Naive thymus-derived CD4-positive, alpha-beta T cell (primary cell): ENCODE measurements around the gene C13orf46. TPM values are rescaled to one million over a fixed set of nuclear protein-coding genes. Genes with fewer than 3 reads are reported as not detected.

Source experiments
- ATAC-seq: fragments of 150-1000 bp; cut with Tn5 transposase; 2 replicates; pipeline ENCODE4 v1.10.0; 2021; ENCODE audit warnings: mild to moderate bottlenecking, moderate library complexity
- CTCF ChIA-PET: fragments of 350-600 bp; sonication (Branson Sonifier 250); formaldehyde crosslinking; loops from one replicate; lab custom pipeline; 2021; ENCODE audit warnings: antibody characterized with exemption; lab: Charles Lee
- POLR2A ChIA-PET: fragments of 350-600 bp; sonication (Branson Sonifier 250); formaldehyde crosslinking; loops from one replicate; lab custom pipeline; 2021; ENCODE audit warnings: antibody characterized with exemption, inconsistent platforms; lab: Charles Lee
- DNase-seq, 9 donors: peaks; one replicate each; pipeline versions ENCODE4 v3.0.0 to v3.0.0-alpha.2; 2020 to 2022; ENCODE audit warnings: mixed read lengths in 1 of 9
- H3K27ac ChIP-seq: one replicate; pipeline ENCODE4 v1.7.0; 2013; ENCODE audit warnings: mild to moderate bottlenecking, low read depth, low read length, moderate library complexity
- H3K27me3 ChIP-seq, 2 donors: one replicate each; pipeline ENCODE4 v1.7.0; 2013; ENCODE audit warnings: low read length in 2 of 2, mild to moderate bottlenecking in 2 of 2, moderate library complexity in 2 of 2; ENCODE audit not compliant: control insufficient read depth in 2 of 2, insufficient read depth in 2 of 2
- H3K36me3 ChIP-seq, 3 experiments: 1 replicate in 2 of 3; 2 replicates in 1 of 3; pipeline ENCODE4 v1.7.0; 2013; ENCODE audit warnings: low read length in 3 of 3, mild to moderate bottlenecking in 3 of 3, moderate library complexity in 1 of 3; ENCODE audit not compliant: insufficient read depth in 3 of 3, control insufficient read depth in 2 of 3
- H3K4me1 ChIP-seq, 2 donors: one replicate each; pipeline ENCODE4 v1.7.0; 2013; ENCODE audit warnings: low read length in 2 of 2, mild to moderate bottlenecking in 2 of 2, moderate library complexity in 1 of 2; ENCODE audit not compliant: control insufficient read depth in 2 of 2, insufficient read depth in 2 of 2
- H3K4me3 ChIP-seq: 2 replicates; pipeline ENCODE4 v1.7.0; 2013; ENCODE audit warnings: mild to moderate bottlenecking, low read length
- H3K9me3 ChIP-seq, 3 experiments: 1 replicate in 2 of 3; 2 replicates in 1 of 3; pipeline ENCODE4 v1.7.0; 2013; ENCODE audit warnings: low read length in 3 of 3; ENCODE audit not compliant: control insufficient read depth in 2 of 3
- H3K27ac Mint-ChIP-seq, 9 donors: one replicate each; pipeline ENCODE4 v1.8.0; 2020 to 2022; ENCODE audit warnings: mixed read lengths in 9 of 9, mild to moderate bottlenecking in 8 of 9, moderate library complexity in 5 of 9, inconsistent platforms in 2 of 9
- H3K27me3 Mint-ChIP-seq, 5 donors: one replicate each; pipeline ENCODE4 v1.8.0; 2021 to 2022; ENCODE audit warnings: mixed read lengths in 5 of 5, mild to moderate bottlenecking in 1 of 5
- H3K36me3 Mint-ChIP-seq, 5 donors: one replicate each; pipeline ENCODE4 v1.8.0; 2020 to 2022; ENCODE audit warnings: mixed read lengths in 5 of 5, mild to moderate bottlenecking in 3 of 5, inconsistent platforms in 1 of 5
- H3K4me1 Mint-ChIP-seq, 7 donors: one replicate each; pipeline ENCODE4 v1.8.0; 2020 to 2022; ENCODE audit warnings: mixed read lengths in 7 of 7, mild to moderate bottlenecking in 3 of 7, inconsistent platforms in 1 of 7
- H3K4me3 Mint-ChIP-seq, 10 donors: one replicate each; pipeline ENCODE4 v1.8.0; 2020 to 2022; ENCODE audit warnings: mild to moderate bottlenecking in 10 of 10, mixed read lengths in 10 of 10, moderate library complexity in 6 of 10, inconsistent platforms in 2 of 10
- H3K9me3 Mint-ChIP-seq, 11 donors: one replicate each; pipeline ENCODE4 v1.8.0; 2020 to 2022; ENCODE audit warnings: mixed read lengths in 11 of 11, mild to moderate bottlenecking in 4 of 11, inconsistent platforms in 1 of 11, moderate library complexity in 1 of 11
- intact Hi-C, 2 donors: fragments of 100-400 bp; cut with micrococcal nuclease; formaldehyde crosslinking; loops; one replicate each; pipeline ENCODE4 v1.15.1; 2023
- polyA plus RNA-seq, 2 donors: library from polyadenylated mRNA; unstranded; fragments of 300-500 nt; fragmentation: Illumina TruSeq; gene quantifications; one replicate each; pipeline ENCODE4 v1.2.3, GENCODE V29; 2021
- total RNA-seq, 6 experiments: library from RNA in 5 of 6; stranded (reverse) in 5 of 6; gene quantifications; 1 replicate in 5 of 6; 2 replicates in 1 of 6; pipeline ENCODE4 v1.2.3 and lab custom pipeline; 2021 to 2026

Gene C13orf46
- total and polyA plus RNA-seq, 7 experiments from 2014 or later, result 1.3 to 27.0 (median 16.9) TPM

DNA sequence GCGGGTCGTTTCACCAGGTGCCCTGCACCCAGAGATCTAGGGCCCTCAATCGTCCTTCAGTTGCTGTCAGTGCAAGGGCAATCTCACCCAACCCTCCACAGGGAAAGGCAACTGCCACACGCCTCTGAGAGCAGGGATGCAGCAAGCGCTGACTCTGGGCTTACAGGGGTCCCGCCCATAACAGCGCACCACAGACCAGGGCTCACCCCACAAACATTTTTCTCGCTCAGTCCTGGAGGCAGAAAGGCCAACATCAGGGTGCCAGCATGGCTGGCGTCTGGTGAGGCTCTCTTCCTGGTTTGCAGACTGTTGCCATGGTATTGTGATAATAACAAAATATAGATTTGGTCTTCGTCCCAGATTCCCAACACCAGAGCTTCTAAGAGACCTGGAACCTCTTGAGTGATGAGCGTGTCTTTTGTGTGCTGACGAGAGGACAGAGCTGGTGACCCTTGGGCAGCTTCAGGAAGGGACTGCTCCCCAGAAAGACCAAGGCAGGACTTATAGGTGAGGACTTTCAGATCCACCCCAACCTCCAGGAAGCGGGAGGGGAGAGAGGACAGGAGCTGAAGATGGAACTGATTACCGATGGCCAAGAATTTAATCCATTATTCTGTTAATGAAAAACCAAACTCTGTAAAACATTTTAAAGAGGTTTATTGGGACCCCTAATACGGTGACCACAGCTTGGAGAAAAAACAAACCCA, 51.3 kb downstream of the C13orf46 start:
- intact Hi-C loops, result no loop called here

DNA sequence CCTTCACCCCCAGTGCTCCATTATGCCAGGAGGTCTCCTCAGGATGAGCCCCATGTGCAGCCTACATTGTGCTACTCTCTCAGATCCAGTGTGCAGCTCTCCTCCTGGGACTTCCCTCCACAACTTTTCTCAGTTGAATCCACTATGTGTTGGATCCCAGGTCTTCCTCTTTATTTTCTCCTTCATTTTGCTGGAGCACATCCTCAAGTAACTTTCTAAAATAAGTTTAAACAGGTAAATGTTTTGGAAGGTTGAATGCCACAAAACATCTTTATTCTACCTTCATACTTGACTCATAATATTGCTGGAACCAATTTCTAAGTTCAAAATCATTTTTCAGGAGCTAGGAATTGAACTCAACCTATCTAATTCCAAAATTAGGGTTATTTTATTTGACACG, 52.1 kb downstream of the C13orf46 start:
- H3K4me1 Mint-ChIP-seq, result no peaks in the 10 kb centered on the region
- Histone ChIP-seq H3K27ac (no peak overlapping the region), H3K36me3 (no peaks in the 10 kb centered on the region), H3K9me3 (peaks cover 0 to 6% (median 0%) of the 10 kb centered on the region in 3 experiments), H3K27me3 (no peaks in the 10 kb centered on the region), H3K4me3 (no peak overlapping the region), H3K4me1 (no peaks in the 10 kb centered on the region)
- DNase-seq (no peak), ATAC-seq (no peak)
- peaks cover 7 to 19% (median 11%) of the 10 kb centered on the region in 5 donors for H3K27me3 Mint-ChIP-seq
- peaks cover 0 to 16% (median 8%) of the 10 kb centered on the region in 11 donors for H3K9me3 Mint-ChIP-seq
- intact Hi-C loops, result no loop called here
- POLR2A ChIA-PET, result no interaction called here
- CTCF ChIA-PET, result no interaction called here
- peaks cover 0 to 14% (median 4%) of the 10 kb centered on the region in 5 donors for H3K36me3 Mint-ChIP-seq
- no peak overlapping the region for H3K27ac Mint-ChIP-seq
- H3K4me3 Mint-ChIP-seq, result peak overlapping the region in 1 of 10 donors; percentile 23

More for the DNA sequence above, 51.3 kb downstream of the C13orf46 start:
- Mint-ChIP-seq H3K4me1 (no peaks in the 10 kb centered on the region), H3K27ac (no peak overlapping the region), H3K36me3 (peaks cover 0 to 14% (median 4%) of the 10 kb centered on the region in 5 donors), H3K9me3 (peaks cover 0 to 16% (median 8%) of the 10 kb centered on the region in 11 donors), H3K27me3 (peaks cover 7 to 19% (median 11%) of the 10 kb centered on the region in 5 donors), H3K4me3 (no peak overlapping the region)
- ATAC-seq (no peak), DNase-seq (no peak)
- POLR2A ChIA-PET, result no interaction called here
- H3K36me3 ChIP-seq, result no peaks in the 10 kb centered on the region
- H3K27me3 ChIP-seq, result no peaks in the 10 kb centered on the region
- H3K9me3 ChIP-seq, result peaks cover 0 to 6% (median 0%) of the 10 kb centered on the region in 3 experiments
- CTCF ChIA-PET, result no interaction called here
- no peak overlapping the region for H3K27ac ChIP-seq
- H3K4me3 ChIP-seq, result no peak overlapping the region
- no peaks in the 10 kb centered on the region for H3K4me1 ChIP-seq

DNA sequence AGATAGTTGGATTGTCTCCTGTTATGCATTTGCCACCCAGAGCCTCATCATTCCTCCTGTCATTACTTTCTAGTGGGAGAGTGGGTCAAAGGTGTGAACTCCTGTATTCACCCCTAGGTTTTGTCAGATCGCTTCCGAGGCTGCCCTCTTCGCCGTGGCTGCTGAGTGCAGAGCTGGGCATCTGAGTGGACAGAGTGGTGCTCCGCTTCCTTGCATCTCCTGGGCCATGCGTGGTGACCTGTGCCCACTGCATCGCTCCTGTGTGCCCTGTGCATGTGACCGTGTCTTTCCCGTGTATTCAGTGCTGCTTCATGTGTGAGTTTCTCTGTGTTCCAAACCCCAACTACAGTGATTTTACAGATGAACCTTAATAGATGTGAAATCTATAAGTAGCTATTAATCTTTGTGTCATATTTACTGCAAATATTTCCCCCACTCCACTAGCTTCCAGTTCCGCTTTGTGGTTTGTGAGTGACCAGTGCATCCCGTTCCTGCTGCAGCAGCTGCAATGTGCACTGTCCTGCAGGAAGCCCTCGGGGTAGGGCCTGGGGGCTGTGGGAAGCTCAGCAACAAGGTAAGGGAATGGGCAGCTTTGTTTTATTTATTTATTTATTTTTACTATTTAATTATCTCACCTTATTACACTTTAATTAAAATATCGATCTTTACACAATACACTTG, 53.1 kb downstream of the C13orf46 start:
- Histone ChIP-seq H3K36me3 (no peaks in the 10 kb centered on the region), H3K9me3 (peaks cover 0 to 6% (median 0%) of the 10 kb centered on the region in 3 experiments), H3K27me3 (no peaks in the 10 kb centered on the region), H3K27ac (no peak overlapping the region), H3K4me1 (no peaks in the 10 kb centered on the region), H3K4me3 (no peak overlapping the region)
- intact Hi-C loops, result no loop called here
- Mint-ChIP-seq H3K4me1 (no peaks in the 10 kb centered on the region), H3K27ac (no peak overlapping the region), H3K4me3 (no peak overlapping the region), H3K9me3 (peaks cover 0 to 16% (median 8%) of the 10 kb centered on the region in 11 donors), H3K27me3 (peaks cover 4 to 22% (median 20%) of the 10 kb centered on the region in 5 donors), H3K36me3 (peaks cover 0 to 14% (median 4%) of the 10 kb centered on the region in 5 donors)
- ATAC-seq, result no peak
- ChIA-PET CTCF (no interaction called here), POLR2A (no interaction called here)
- DNase-seq, result no peak

DNA sequence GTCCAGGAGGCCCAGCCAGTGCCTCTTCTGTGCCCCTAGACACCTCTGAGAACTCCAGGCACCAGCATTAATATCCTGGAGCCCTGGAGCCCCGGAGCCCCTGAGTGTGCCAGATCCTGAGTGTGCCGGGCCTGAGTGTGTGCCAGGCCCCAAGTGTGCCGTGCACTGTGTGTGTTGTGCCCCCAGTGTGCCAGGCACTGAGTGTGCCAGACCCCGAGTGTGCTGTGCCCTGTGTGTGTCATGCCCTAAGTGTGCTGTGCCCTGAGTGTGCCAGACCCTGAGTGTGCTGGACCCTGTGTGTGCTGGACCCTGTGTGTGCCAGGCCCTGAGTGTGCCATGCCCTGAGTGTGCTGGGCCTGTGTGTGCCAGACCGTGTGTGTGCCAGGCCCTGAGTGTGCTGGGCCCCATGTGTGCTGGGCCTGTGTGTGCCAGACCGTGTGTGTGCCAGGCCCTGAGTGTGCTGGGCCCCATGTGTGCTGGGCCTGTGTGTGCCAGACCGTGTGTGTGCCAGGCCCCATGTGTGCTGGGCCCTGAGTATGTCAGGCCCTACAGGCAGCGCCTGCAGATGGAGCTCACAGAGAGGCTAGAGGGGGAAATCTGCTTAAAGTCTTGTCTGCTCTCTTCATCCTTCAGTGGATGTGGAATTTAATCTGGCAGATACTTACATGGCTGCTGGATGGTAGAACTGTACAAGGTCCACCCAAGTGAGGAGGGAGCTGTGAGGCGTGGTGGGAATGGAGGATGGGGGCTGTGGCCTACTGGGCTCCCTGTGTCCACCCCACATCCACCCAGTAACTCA, 53.9 kb downstream of the C13orf46 start:
- peaks cover 0 to 16% (median 8%) of the 10 kb centered on the region in 11 donors for H3K9me3 Mint-ChIP-seq
- H3K27ac Mint-ChIP-seq, result peak overlapping the region in 1 of 9 donors; percentile 36
- H3K4me1 ChIP-seq, result no peaks in the 10 kb centered on the region
- ATAC-seq (no peak), DNase-seq (no peak)
- H3K27ac ChIP-seq, result no peak overlapping the region
- H3K4me1 Mint-ChIP-seq, result no peaks in the 10 kb centered on the region
- no peaks in the 10 kb centered on the region for H3K27me3 ChIP-seq
- no peaks in the 10 kb centered on the region for H3K36me3 ChIP-seq
- H3K9me3 ChIP-seq, result peaks cover 0 to 6% (median 0%) of the 10 kb centered on the region in 3 experiments
- POLR2A ChIA-PET, result no interaction called here
- peaks cover 3 to 26% (median 21%) of the 10 kb centered on the region in 5 donors for H3K27me3 Mint-ChIP-seq
- intact Hi-C loops, result no loop called here
- no peak overlapping the region for H3K4me3 Mint-ChIP-seq
- CTCF ChIA-PET, result no interaction called here
- no peak overlapping the region for H3K4me3 ChIP-seq
- peaks cover 0 to 14% (median 4%) of the 10 kb centered on the region in 5 donors for H3K36me3 Mint-ChIP-seq

DNA sequence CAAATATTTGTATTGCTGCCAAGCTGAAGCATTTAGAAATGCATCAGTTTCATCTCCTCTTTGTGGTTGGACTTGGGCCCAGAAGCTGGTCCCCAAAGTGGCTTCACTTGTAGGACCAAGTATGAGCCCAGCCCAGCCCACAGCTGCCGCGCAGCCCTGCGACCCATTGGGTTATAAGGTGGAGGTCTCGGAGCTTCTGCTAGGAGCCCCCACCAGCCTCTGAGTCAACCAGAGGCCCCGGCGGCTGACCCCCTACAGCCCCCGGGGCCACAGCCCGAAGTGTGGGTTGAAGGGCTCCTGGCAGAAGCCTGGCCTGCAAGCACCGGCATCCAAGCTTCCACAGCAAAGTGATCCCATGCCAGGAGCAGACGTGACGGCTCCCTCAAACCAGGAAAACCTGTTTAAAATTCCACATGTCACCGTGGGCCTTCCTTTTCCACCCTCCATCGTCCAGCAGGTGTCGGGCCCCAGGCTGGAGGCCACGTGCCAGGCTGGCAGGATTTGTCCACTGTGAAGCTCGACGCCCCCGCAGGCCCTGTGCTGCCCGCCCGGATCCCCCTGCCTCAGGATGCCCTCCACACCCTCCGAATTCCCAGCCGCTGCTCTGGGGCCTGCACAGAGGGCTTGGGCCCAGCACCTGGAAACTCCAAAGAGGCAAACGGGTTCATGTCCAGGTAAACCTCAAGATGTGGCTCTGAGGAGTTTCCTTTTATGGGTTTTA, 54.7 kb downstream of the C13orf46 start:
- no peak overlapping the region for H3K4me3 Mint-ChIP-seq
- no peaks in the 10 kb centered on the region for H3K4me1 ChIP-seq
- peak in 1 of 9 donors; percentile 16 for DNase-seq
- intact Hi-C loops, result no loop called here
- POLR2A ChIA-PET, result no interaction called here
- no peak overlapping the region for H3K27ac Mint-ChIP-seq
- peaks cover 5 to 32% (median 25%) of the 10 kb centered on the region in 5 donors for H3K27me3 Mint-ChIP-seq
- H3K9me3 Mint-ChIP-seq, result peaks cover 0 to 18% (median 8%) of the 10 kb centered on the region in 11 donors
- no peak for ATAC-seq
- CTCF ChIA-PET, result no interaction called here
- peaks cover 0 to under 1% of the 10 kb centered on the region in 2 donors for H3K27me3 ChIP-seq
- H3K4me1 Mint-ChIP-seq, result peaks cover 0 to 3% (median 0%) of the 10 kb centered on the region in 7 donors
- peaks cover 0 to 6% (median 0%) of the 10 kb centered on the region in 3 experiments for H3K9me3 ChIP-seq
- H3K27ac ChIP-seq, result no peak overlapping the region
- no peaks in the 10 kb centered on the region for H3K36me3 ChIP-seq
- H3K4me3 ChIP-seq, result no peak overlapping the region
- H3K36me3 Mint-ChIP-seq, result peaks cover 0 to 17% (median 4%) of the 10 kb centered on the region in 5 donors

DNA sequence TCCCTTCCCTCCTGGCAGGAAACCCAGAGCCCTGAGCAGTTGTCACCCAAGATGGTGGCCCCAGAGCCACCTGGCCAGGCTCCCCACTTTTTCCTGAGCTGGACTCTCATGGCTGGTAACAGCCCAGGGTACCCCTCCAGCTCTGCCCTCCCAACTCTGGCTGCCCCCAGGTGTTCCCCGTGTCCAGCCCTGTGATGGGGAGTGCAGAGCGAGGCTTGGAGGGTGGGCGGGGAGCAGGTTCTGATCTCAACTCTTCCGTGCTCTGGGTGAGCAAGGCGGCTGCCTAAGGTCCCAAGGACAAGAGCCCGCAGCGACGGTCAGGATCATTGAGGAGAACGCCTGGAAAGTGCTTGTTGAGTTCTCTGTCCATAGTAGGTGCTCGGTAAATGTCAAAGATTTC, 55.3 kb downstream of the C13orf46 start:
- ChIA-PET CTCF (no interaction called here), POLR2A (no interaction called here)
- Mint-ChIP-seq H3K9me3 (peaks cover 0 to 21% (median 8%) of the 10 kb centered on the region in 11 donors), H3K27ac (no peak overlapping the region), H3K27me3 (peaks cover 7 to 35% (median 28%) of the 10 kb centered on the region in 5 donors), H3K4me1 (peaks cover 0 to 5% (median 0%) of the 10 kb centered on the region in 7 donors), H3K4me3 (no peak overlapping the region), H3K36me3 (peaks cover 0 to 19% (median 5%) of the 10 kb centered on the region in 5 donors)
- no peak overlapping the region for H3K27ac ChIP-seq
- no peak overlapping the region for H3K4me3 ChIP-seq
- H3K27me3 ChIP-seq, result peaks cover 0 to 3% of the 10 kb centered on the region in 2 donors
- ATAC-seq (no peak), DNase-seq (peak in 1 of 9 donors; percentile 10)
- no peaks in the 10 kb centered on the region for H3K4me1 ChIP-seq
- intact Hi-C loops, result no loop called here
- no peaks in the 10 kb centered on the region for H3K36me3 ChIP-seq
- H3K9me3 ChIP-seq, result peaks cover 0 to 6% (median 0%) of the 10 kb centered on the region in 3 experiments
